ENCODE data around the gene OR5C1. TPM values are rescaled to one million over a fixed set of nuclear protein-coding genes. Genes with fewer than 3 reads are reported as not detected.

Gene OR5C1
- total and polyA plus RNA-seq, 9 donors, result not detected

GRCh38 chr9:122777052-122777451, 11.7 kb upstream of the OR5C1 start:
- Histone ChIP-seq H3K9me3 (no peaks in the 10 kb centered on the region), H3K36me3 (no peaks in the 10 kb centered on the region), H3K4me1 (ENCODE audit: insufficient read depth) (no peaks in the 10 kb centered on the region), H3K27ac (no peak overlapping the region), H3K27me3 (no peaks in the 10 kb centered on the region), H3K4me3 (no peak overlapping the region)
- no peak for DNase-seq
- TF ChIP-seq, protein P1, sequence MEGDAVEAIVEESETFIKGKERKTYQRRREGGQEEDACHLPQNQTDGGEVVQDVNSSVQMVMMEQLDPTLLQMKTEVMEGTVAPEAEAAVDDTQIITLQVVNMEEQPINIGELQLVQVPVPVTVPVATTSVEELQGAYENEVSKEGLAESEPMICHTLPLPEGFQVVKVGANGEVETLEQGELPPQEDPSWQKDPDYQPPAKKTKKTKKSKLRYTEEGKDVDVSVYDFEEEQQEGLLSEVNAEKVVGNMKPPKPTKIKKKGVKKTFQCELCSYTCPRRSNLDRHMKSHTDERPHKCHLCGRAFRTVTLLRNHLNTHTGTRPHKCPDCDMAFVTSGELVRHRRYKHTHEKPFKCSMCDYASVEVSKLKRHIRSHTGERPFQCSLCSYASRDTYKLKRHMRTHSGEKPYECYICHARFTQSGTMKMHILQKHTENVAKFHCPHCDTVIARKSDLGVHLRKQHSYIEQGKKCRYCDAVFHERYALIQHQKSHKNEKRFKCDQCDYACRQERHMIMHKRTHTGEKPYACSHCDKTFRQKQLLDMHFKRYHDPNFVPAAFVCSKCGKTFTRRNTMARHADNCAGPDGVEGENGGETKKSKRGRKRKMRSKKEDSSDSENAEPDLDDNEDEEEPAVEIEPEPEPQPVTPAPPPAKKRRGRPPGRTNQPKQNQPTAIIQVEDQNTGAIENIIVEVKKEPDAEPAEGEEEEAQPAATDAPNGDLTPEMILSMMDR (IDR thresholded peaks at IDR 0.05), result no peak
- TF ChIP-seq POLR2A (IDR thresholded peaks at IDR 0.05) (no peak), EP300 (IDR thresholded peaks at IDR 0.05) (no peak)
- intact Hi-C loops (cut with DNase I), result no loop called here
- 78 to 86% (median 81%) methylated on average over 8 of the region's 8 CpGs for WGBS, 3 donors

DNA sequence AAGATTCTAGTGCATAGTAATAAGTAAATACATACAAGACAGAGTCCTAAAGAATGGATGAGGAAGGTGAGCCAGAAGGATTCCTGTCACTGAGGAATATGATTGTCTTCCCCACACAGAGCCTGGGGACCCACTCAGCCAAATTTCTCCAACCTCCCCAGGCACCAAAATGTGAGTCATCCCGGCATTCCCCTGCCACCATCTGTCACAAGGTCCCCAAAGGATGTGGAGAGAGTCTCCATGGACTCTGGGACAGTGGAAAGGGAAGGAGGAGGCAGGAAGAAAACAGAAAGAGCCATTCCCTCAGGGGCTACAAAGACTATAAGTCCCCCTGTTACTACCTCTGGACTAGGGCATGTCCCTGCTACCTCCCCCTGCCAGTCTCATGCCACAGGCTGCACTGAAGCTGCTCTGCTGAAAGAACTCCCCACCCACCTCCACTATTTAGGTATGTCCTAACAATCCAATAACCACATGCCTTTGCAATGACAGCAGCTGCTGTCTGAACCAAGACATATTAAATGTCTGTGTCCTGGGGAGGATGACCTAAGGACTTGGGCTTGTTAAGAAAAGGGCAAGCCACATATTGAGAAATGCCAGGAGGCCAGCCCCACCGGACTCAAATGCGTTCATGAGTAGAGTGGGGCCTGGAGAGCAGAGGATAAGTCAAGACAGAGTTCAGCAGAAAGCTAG, 10.7 kb upstream of the OR5C1 start:
- Histone ChIP-seq H3K4me3 (no peak overlapping the region), H3K27me3 (no peaks in the 10 kb centered on the region), H3K27ac (no peak overlapping the region), H3K4me1 (ENCODE audit: insufficient read depth) (no peaks in the 10 kb centered on the region), H3K36me3 (no peaks in the 10 kb centered on the region), H3K9me3 (no peaks in the 10 kb centered on the region)
- intact Hi-C loops (cut with DNase I), result no loop called here
- WGBS, 3 donors, result 62 to 64% (median 64%) methylated on average over 3 of the region's 3 CpGs
- TF ChIP-seq POLR2A (IDR thresholded peaks at IDR 0.05), result no peak
- no peak for TF ChIP-seq EP300 (IDR thresholded peaks at IDR 0.05)
- TF ChIP-seq, protein P1 (IDR thresholded peaks at IDR 0.05), result no peak
- DNase-seq, result no peak

DNA sequence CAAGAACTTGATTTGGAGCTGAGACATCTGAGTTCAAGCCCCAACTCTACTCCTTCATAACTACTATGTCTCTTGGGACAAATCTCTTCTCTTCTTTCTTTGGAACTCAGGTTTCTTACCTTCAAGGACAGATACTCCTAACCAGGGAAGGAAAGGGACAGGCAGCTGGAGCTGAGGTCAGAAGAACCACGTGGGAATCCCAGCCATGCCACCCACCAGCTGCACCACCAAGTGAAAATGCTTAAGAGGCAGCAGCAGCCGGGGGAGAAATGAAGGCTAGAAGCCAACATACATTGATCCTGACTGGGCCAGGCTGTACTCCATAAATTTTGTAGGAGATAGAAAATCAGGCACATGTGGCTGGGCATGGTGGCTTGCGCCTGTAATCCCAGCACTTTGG, 9.6 kb upstream of the OR5C1 start:
- H3K27ac ChIP-seq, result no peak overlapping the region

GRCh38 chr9:122780026-122780425, 8.7 kb upstream of the OR5C1 start:
- Histone ChIP-seq H3K4me3 (no peak overlapping the region), H3K27me3 (no peaks in the 10 kb centered on the region), H3K9me3 (no peaks in the 10 kb centered on the region), H3K4me1 (ENCODE audit: insufficient read depth) (no peaks in the 10 kb centered on the region), H3K36me3 (no peaks in the 10 kb centered on the region), H3K27ac (no peak overlapping the region)
- 62 to 66% (median 66%) methylated on average over 4 of the region's 4 CpGs for WGBS, 3 donors
- DNase-seq, result no peak
- intact Hi-C loops (cut with DNase I), result no loop called here
- TF ChIP-seq POLR2A (IDR thresholded peaks at IDR 0.05) (no peak), EP300 (IDR thresholded peaks at IDR 0.05) (no peak)
- TF ChIP-seq, protein P1 (IDR thresholded peaks at IDR 0.05), result no peak

More for the DNA sequence above, 9.6 kb upstream of the OR5C1 start:
- WGBS, 3 donors, result 66 to 79% (median 76%) methylated on average over 3 of the region's 3 CpGs
- no peaks in the 10 kb centered on the region for H3K27me3 ChIP-seq
- DNase-seq, result no peak
- no peak overlapping the region for H3K4me3 ChIP-seq
- no peaks in the 10 kb centered on the region for H3K4me1 ChIP-seq (ENCODE audit: insufficient read depth)
- TF ChIP-seq EP300 (IDR thresholded peaks at IDR 0.05) (no peak), POLR2A (IDR thresholded peaks at IDR 0.05) (no peak)
- TF ChIP-seq, protein P1 (IDR thresholded peaks at IDR 0.05), result no peak
- intact Hi-C loops (cut with DNase I), result no loop called here
- no peaks in the 10 kb centered on the region for H3K36me3 ChIP-seq
- no peaks in the 10 kb centered on the region for H3K9me3 ChIP-seq
